Cardiac muscle cell (in vitro differentiated cells and primary cell): ENCODE results near the gene ZNF497. TPM values are rescaled to one million over a fixed set of nuclear protein-coding genes. Genes with fewer than 3 reads are reported as not detected.

Source experiments
- DNase-seq, 2 donors: peaks; one replicate each; pipeline versions ENCODE4 v3.0.0 to v3.0.0-alpha.2; 2010 to 2017; ENCODE audit warnings: low read depth in 1 of 2, low spot score in 1 of 2
- H3K27ac ChIP-seq: fragments of 200-600 bp; sonication (generic); 2 replicates; pipeline ENCODE4 v1.5.1; 2016
- H3K27me3 ChIP-seq: fragments of 200-600 bp; sonication (generic); 2 replicates; pipeline ENCODE4 v1.6.0; 2016; ENCODE audit warnings: control low read depth
- H3K36me3 ChIP-seq: fragments of 200-600 bp; sonication (generic); 2 replicates; pipeline ENCODE4 v1.5.1; 2016; ENCODE audit warnings: control low read depth
- H3K4me1 ChIP-seq: fragments of 200-600 bp; sonication (generic); 2 replicates; pipeline ENCODE4 v1.8.1; 2017; ENCODE audit warnings: low read depth, mild to moderate bottlenecking, mixed run types
- H3K4me3 ChIP-seq: fragments of 200-600 bp; sonication (generic); 2 replicates; pipeline ENCODE4 v1.5.1; 2016; ENCODE audit warnings: mild to moderate bottlenecking
- H3K9me3 ChIP-seq: fragments of 200-600 bp; sonication (generic); 2 replicates; pipeline ENCODE4 v1.5.1; 2017; ENCODE audit warnings: low read depth, mild to moderate bottlenecking, control low read depth
- CTCF ChIP-seq: IDR thresholded peaks from 2 replicates; pipeline ENCODE4 v1.5.1; 2012; ENCODE audit warnings: low read depth, mild to moderate bottlenecking, low read length
- polyA plus RNA-seq: library from polyadenylated mRNA; unstranded; fragments of >200 nt; fragmentation: Nextera tagmentation; extraction: Ambion mirVana; gene quantifications from 2 replicates; pipeline ENCODE4 v1.2.1, GENCODE V29; 2016
- total RNA-seq: library from RNA; depleted of rRNA; stranded (reverse); fragments of >200 nt; gene quantifications from 2 replicates; pipeline ENCODE4 v1.2.3, GENCODE V29; 2016

Gene ZNF497
- total and polyA plus RNA-seq, 2 experiments from 2014 or later = 5.8 to 7.6 TPM

- Histone ChIP-seq H3K4me3 (no peak overlapping the region), H3K4me1 (no peaks in the 10 kb centered on the region), H3K9me3 (no peaks in the 10 kb centered on the region), H3K36me3 (peaks cover 6% of the 10 kb centered on the region), H3K27ac (no peak overlapping the region), H3K27me3 (no peaks in the 10 kb centered on the region)
- no peak for DNase-seq
- no peak for TF ChIP-seq CTCF
Measured at GRCh38 chr19:58336216-58336615, 26.3 kb downstream of the ZNF497 start.

GRCh38 chr19:58335630-58336029 is 26.9 kb downstream of the ZNF497 start:
- Histone ChIP-seq H3K27ac (no peak overlapping the region), H3K27me3 (no peaks in the 10 kb centered on the region), H3K4me3 (no peak overlapping the region), H3K4me1 (no peaks in the 10 kb centered on the region), H3K36me3 (peaks cover 6% of the 10 kb centered on the region), H3K9me3 (no peaks in the 10 kb centered on the region)
- DNase-seq = no peak
- no peak for TF ChIP-seq CTCF

- no peaks in the 10 kb centered on the region for H3K27me3 ChIP-seq
- TF ChIP-seq CTCF = no peak
- peaks cover 6% of the 10 kb centered on the region for H3K36me3 ChIP-seq
- H3K9me3 ChIP-seq = no peaks in the 10 kb centered on the region
- H3K27ac ChIP-seq = no peak overlapping the region
- H3K4me3 ChIP-seq = no peak overlapping the region
- DNase-seq = no peak
- no peaks in the 10 kb centered on the region for H3K4me1 ChIP-seq
Measured at GRCh38 chr19:58334691-58335249, 27.8 kb downstream of the ZNF497 start.

GRCh38 chr19:58332697-58333096 is 29.9 kb downstream of the ZNF497 start:
- Histone ChIP-seq H3K4me3 (no peak overlapping the region), H3K4me1 (no peaks in the 10 kb centered on the region), H3K27ac (no peak overlapping the region), H3K27me3 (no peaks in the 10 kb centered on the region), H3K36me3 (peaks cover 6% of the 10 kb centered on the region), H3K9me3 (no peaks in the 10 kb centered on the region)
- TF ChIP-seq CTCF = no peak
- no peak for DNase-seq

- TF ChIP-seq CTCF = no peak
- H3K4me1 ChIP-seq = no peaks in the 10 kb centered on the region
- peak in 1 of 2 donors; percentile 68 for DNase-seq
- no peak overlapping the region for H3K27ac ChIP-seq
- no peak overlapping the region for H3K4me3 ChIP-seq
- H3K36me3 ChIP-seq = peaks cover 6% of the 10 kb centered on the region
- H3K27me3 ChIP-seq = no peaks in the 10 kb centered on the region
- H3K9me3 ChIP-seq = no peaks in the 10 kb centered on the region
Measured at GRCh38 chr19:58330458-58330857, 32.1 kb downstream of the ZNF497 start.
